HEK293 (cell line): ENCODE data around the gene FGF9.

Source experiments
- CTCF ChIA-PET: fragments of 350-600 bp; formaldehyde crosslinking; extraction: SDS; loops from one replicate; lab custom pipeline; 2021; ENCODE audit warnings: antibody characterized with exemption; lab: Yijun Ruan, JAX
- POLR2A ChIA-PET: fragments of 300-600 bp; formaldehyde crosslinking; extraction: SDS; loops from one replicate; lab custom pipeline; 2020; ENCODE audit warnings: antibody characterized with exemption, inconsistent platforms; lab: Yijun Ruan, JAX
- H3K27ac ChIP-seq: fragments of 200-500 bp; sonication (Bioruptor generic); 2 replicates; pipeline ENCODE4 v1.5.1; 2014; ENCODE audit warnings: low read depth, low read length, control low read depth, inconsistent platforms; ENCODE audit errors: extremely low read depth
- H3K36me3 ChIP-seq, 2 experiments: fragments of 200-500 bp in 1 of 2; sonication (Bioruptor generic) in 1 of 2; 1 replicate in 1 of 2; 2 replicates in 1 of 2; pipeline ENCODE4 v1.5.1; 2014 to 2017; ENCODE audit warnings: inconsistent platforms in 2 of 2, low read length in 2 of 2; ENCODE audit not compliant: control insufficient read depth in 2 of 2, insufficient read depth in 1 of 2
- H3K4me1 ChIP-seq: fragments of 200-500 bp; sonication (Bioruptor generic); 2 replicates; pipeline ENCODE4 v1.5.1; 2014; ENCODE audit warnings: mild to moderate bottlenecking, low read length, inconsistent platforms; ENCODE audit not compliant: control insufficient read depth, insufficient read depth
- H3K4me3 ChIP-seq: 2 replicates; pipeline ENCODE4 v1.5.1; 2011; ENCODE audit warnings: low read depth, mild to moderate bottlenecking, control low read depth, low read length, moderate library complexity
- H3K9me3 ChIP-seq: fragments of 200-500 bp; sonication (Bioruptor generic); 2 replicates; pipeline ENCODE4 v1.5.1; 2014; ENCODE audit warnings: low read depth, low read length, inconsistent platforms; ENCODE audit not compliant: control insufficient read depth, insufficient read depth
- OVOL3 ChIP-seq: fragments of 450-650 bp; formaldehyde crosslinking; IDR thresholded peaks from 2 replicates; pipeline ENCODE4 v1.5.1; 2016; ENCODE audit warnings: missing biosample characterization, missing genetic modification characterization
- ZBTB21 ChIP-seq: fragments of 450-650 bp; formaldehyde crosslinking; IDR thresholded peaks from 2 replicates; pipeline ENCODE4 v1.5.1; 2017; ENCODE audit warnings: missing biosample characterization, missing genetic modification characterization
- ZFP37 ChIP-seq: fragments of 450-650 bp; formaldehyde crosslinking; IDR thresholded peaks from 2 replicates; pipeline ENCODE4 v1.5.1; 2016; ENCODE audit warnings: missing biosample characterization, missing genetic modification characterization
- ZFP41 ChIP-seq: fragments of 450-650 bp; formaldehyde crosslinking; IDR thresholded peaks from 2 replicates; pipeline ENCODE4 v1.5.1; 2016; ENCODE audit warnings: missing biosample characterization, missing genetic modification characterization, borderline replicate concordance
- ZNF140 ChIP-seq: fragments of 450-650 bp; formaldehyde crosslinking; IDR thresholded peaks from 2 replicates; pipeline ENCODE4 v1.5.1; 2016; ENCODE audit warnings: missing biosample characterization, missing genetic modification characterization
- ZNF621 ChIP-seq: fragments of 450-650 bp; formaldehyde crosslinking; IDR thresholded peaks from 2 replicates; pipeline ENCODE4 v1.5.1; 2017; ENCODE audit warnings: missing biosample characterization, missing genetic modification characterization
- ZNF670 ChIP-seq: fragments of 450-650 bp; formaldehyde crosslinking; IDR thresholded peaks from 2 replicates; pipeline ENCODE4 v1.5.1; 2016; ENCODE audit warnings: missing biosample characterization, missing genetic modification characterization, low read depth
- ZNF747 ChIP-seq: fragments of 450-650 bp; formaldehyde crosslinking; IDR thresholded peaks from 2 replicates; pipeline ENCODE4 v1.5.1; 2016; ENCODE audit warnings: missing biosample characterization, missing genetic modification characterization
- TF ChIP-seq, protein P1 (sequence below): fragments of 450-650 bp; formaldehyde crosslinking; IDR thresholded peaks from 2 replicates; pipeline ENCODE4 v1.5.1; 2017; ENCODE audit warnings: missing biosample characterization, missing genetic modification characterization
- TF ChIP-seq, protein P2 (sequence below): fragments of 450-650 bp; IDR thresholded peaks from 2 replicates; pipeline ENCODE4 v1.5.1; 2018; ENCODE audit warnings: missing biosample characterization, missing genetic modification characterization
- TF ChIP-seq, protein P3 (sequence below): fragments of 450-650 bp; formaldehyde crosslinking; IDR thresholded peaks from 2 replicates; pipeline ENCODE4 v1.5.0; 2017; ENCODE audit warnings: missing biosample characterization, missing genetic modification characterization, borderline replicate concordance
- TF ChIP-seq, protein P4 (sequence below): fragments of 450-650 bp; formaldehyde crosslinking; IDR thresholded peaks from 2 replicates; pipeline ENCODE4 v1.5.1; 2017; ENCODE audit warnings: missing biosample characterization, missing genetic modification characterization
- TF ChIP-seq, protein P5 (sequence below): fragments of 450-650 bp; formaldehyde crosslinking; conservative IDR thresholded peaks from 2 replicates; pipeline ENCODE4 v1.5.1; 2016; ENCODE audit warnings: low read depth, missing biosample characterization, missing genetic modification characterization

Gene FGF9

GRCh38 chr13:21689097-21689496 lies 18.2 kb downstream of the FGF9 start (continued):
- TF ChIP-seq, protein P1, sequence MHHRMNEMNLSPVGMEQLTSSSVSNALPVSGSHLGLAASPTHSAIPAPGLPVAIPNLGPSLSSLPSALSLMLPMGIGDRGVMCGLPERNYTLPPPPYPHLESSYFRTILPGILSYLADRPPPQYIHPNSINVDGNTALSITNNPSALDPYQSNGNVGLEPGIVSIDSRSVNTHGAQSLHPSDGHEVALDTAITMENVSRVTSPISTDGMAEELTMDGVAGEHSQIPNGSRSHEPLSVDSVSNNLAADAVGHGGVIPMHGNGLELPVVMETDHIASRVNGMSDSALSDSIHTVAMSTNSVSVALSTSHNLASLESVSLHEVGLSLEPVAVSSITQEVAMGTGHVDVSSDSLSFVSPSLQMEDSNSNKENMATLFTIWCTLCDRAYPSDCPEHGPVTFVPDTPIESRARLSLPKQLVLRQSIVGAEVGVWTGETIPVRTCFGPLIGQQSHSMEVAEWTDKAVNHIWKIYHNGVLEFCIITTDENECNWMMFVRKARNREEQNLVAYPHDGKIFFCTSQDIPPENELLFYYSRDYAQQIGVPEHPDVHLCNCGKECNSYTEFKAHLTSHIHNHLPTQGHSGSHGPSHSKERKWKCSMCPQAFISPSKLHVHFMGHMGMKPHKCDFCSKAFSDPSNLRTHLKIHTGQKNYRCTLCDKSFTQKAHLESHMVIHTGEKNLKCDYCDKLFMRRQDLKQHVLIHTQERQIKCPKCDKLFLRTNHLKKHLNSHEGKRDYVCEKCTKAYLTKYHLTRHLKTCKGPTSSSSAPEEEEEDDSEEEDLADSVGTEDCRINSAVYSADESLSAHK: no peak
- TF ChIP-seq ZNF670 (tag by site-specific recombination) (no peak), OVOL3 (tag by site-specific recombination) (no peak)
- TF ChIP-seq, protein P2, sequence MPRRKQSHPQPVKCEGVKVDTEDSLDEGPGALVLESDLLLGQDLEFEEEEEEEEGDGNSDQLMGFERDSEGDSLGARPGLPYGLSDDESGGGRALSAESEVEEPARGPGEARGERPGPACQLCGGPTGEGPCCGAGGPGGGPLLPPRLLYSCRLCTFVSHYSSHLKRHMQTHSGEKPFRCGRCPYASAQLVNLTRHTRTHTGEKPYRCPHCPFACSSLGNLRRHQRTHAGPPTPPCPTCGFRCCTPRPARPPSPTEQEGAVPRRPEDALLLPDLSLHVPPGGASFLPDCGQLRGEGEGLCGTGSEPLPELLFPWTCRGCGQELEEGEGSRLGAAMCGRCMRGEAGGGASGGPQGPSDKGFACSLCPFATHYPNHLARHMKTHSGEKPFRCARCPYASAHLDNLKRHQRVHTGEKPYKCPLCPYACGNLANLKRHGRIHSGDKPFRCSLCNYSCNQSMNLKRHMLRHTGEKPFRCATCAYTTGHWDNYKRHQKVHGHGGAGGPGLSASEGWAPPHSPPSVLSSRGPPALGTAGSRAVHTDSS: no peak
- TF ChIP-seq, protein P3, sequence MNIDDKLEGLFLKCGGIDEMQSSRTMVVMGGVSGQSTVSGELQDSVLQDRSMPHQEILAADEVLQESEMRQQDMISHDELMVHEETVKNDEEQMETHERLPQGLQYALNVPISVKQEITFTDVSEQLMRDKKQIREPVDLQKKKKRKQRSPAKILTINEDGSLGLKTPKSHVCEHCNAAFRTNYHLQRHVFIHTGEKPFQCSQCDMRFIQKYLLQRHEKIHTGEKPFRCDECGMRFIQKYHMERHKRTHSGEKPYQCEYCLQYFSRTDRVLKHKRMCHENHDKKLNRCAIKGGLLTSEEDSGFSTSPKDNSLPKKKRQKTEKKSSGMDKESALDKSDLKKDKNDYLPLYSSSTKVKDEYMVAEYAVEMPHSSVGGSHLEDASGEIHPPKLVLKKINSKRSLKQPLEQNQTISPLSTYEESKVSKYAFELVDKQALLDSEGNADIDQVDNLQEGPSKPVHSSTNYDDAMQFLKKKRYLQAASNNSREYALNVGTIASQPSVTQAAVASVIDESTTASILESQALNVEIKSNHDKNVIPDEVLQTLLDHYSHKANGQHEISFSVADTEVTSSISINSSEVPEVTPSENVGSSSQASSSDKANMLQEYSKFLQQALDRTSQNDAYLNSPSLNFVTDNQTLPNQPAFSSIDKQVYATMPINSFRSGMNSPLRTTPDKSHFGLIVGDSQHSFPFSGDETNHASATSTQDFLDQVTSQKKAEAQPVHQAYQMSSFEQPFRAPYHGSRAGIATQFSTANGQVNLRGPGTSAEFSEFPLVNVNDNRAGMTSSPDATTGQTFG (tag by site-specific recombination): no peak

- Histone ChIP-seq H3K9me3 (no peaks in the 10 kb centered on the region), H3K27ac (no peak overlapping the region), H3K4me3 (no peak overlapping the region), H3K4me1 (peaks cover 2% of the 10 kb centered on the region; the same call in 1 of the 2 replicates), H3K36me3 (peaks cover 0 to 15% of the 10 kb centered on the region in 2 experiments; a peak in 1 of 3 replicates)
- ChIA-PET CTCF (interaction anchor here (1.0 kb wide), 1 partner anchor 13 kb away, joined by 4 read pairs; no protein-coding TSS in a partner anchor), POLR2A (no interaction called here)
- no peak for TF ChIP-seq ZFP37
- TF ChIP-seq ZNF747 (tag by site-specific recombination): no peak
- TF ChIP-seq, protein P4, sequence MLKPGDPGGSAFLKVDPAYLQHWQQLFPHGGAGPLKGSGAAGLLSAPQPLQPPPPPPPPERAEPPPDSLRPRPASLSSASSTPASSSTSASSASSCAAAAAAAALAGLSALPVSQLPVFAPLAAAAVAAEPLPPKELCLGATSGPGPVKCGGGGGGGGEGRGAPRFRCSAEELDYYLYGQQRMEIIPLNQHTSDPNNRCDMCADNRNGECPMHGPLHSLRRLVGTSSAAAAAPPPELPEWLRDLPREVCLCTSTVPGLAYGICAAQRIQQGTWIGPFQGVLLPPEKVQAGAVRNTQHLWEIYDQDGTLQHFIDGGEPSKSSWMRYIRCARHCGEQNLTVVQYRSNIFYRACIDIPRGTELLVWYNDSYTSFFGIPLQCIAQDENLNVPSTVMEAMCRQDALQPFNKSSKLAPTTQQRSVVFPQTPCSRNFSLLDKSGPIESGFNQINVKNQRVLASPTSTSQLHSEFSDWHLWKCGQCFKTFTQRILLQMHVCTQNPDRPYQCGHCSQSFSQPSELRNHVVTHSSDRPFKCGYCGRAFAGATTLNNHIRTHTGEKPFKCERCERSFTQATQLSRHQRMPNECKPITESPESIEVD: no peak
- no peak for TF ChIP-seq ZNF140 (tag by site-specific recombination)
- no peak for TF ChIP-seq ZBTB21 (tag by site-specific recombination)
- TF ChIP-seq ZFP41 (tag by site-specific recombination): no peak
- TF ChIP-seq ZNF621 (tag by site-specific recombination): no peak
- TF ChIP-seq, protein P5, sequence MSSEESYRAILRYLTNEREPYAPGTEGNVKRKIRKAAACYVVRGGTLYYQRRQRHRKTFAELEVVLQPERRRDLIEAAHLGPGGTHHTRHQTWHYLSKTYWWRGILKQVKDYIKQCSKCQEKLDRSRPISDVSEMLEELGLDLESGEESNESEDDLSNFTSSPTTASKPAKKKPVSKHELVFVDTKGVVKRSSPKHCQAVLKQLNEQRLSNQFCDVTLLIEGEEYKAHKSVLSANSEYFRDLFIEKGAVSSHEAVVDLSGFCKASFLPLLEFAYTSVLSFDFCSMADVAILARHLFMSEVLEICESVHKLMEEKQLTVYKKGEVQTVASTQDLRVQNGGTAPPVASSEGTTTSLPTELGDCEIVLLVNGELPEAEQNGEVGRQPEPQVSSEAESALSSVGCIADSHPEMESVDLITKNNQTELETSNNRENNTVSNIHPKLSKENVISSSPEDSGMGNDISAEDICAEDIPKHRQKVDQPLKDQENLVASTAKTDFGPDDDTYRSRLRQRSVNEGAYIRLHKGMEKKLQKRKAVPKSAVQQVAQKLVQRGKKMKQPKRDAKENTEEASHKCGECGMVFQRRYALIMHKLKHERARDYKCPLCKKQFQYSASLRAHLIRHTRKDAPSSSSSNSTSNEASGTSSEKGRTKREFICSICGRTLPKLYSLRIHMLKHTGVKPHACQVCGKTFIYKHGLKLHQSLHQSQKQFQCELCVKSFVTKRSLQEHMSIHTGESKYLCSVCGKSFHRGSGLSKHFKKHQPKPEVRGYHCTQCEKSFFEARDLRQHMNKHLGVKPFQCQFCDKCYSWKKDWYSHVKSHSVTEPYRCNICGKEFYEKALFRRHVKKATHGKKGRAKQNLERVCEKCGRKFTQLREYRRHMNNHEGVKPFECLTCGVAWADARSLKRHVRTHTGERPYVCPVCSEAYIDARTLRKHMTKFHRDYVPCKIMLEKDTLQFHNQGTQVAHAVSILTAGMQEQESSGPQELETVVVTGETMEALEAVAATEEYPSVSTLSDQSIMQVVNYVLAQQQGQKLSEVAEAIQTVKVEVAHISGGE (tag by site-specific recombination): no peak
These were observed 20.1 kb downstream of the FGF9 start for GRCh38 chr13:21690955-21691354.
